Measurements from ENCODE around the gene GRK1.
"Not testable (repeated sequence)": the region's sequence is repeated elsewhere in the genome, so short reads cannot be mapped to it uniquely, and the experiment has no call there.

GRK1 gene

GRCh38 chr13:113672002-113672651 is 5.1 kb downstream of the GRK1 start:
- peak; percentile 21 for DNase-seq (ENCODE audit: low read depth)
- H3K4me3 ChIP-seq (ENCODE audit: low read length): no peak overlapping the region
- TF ChIP-seq CTCF (conservative IDR thresholded peaks at IDR 0.05; ENCODE audit: low read length): no peak

GRCh38 chr13:113722921-113723320 is 55.9 kb downstream of the GRK1 start:
- DNase-seq (ENCODE audit: low read depth): no peak
- no peak overlapping the region for H3K4me3 ChIP-seq (ENCODE audit: low read length)
- no peak for TF ChIP-seq CTCF (conservative IDR thresholded peaks at IDR 0.05; ENCODE audit: low read length)

GRCh38 chr13:113723410-113724015 is 56.5 kb downstream of the GRK1 start:
- DNase-seq (ENCODE audit: low read depth): no peak
- no peak for TF ChIP-seq CTCF (conservative IDR thresholded peaks at IDR 0.05; ENCODE audit: low read length)
- no peak overlapping the region for H3K4me3 ChIP-seq (ENCODE audit: low read length)

GRCh38 chr13:113724016-113724758 is 57.2 kb downstream of the GRK1 start:
- no peak for TF ChIP-seq CTCF (conservative IDR thresholded peaks at IDR 0.05; ENCODE audit: low read length)

GRCh38 chr13:113724780-113725315 is 57.8 kb downstream of the GRK1 start:
- H3K4me3 ChIP-seq (ENCODE audit: low read length): peak overlapping the region; percentile 53
- peak; percentile 54 for DNase-seq (ENCODE audit: low read depth)
- TF ChIP-seq CTCF (conservative IDR thresholded peaks at IDR 0.05; ENCODE audit: low read length): peak; percentile 63

More at GRCh38 chr13:113724016-113724758, 57.2 kb downstream of the GRK1 start:
- no peak for DNase-seq (ENCODE audit: low read depth)
- H3K4me3 ChIP-seq (ENCODE audit: low read length): no peak overlapping the region

- not testable (repeated sequence) for DNase-seq (ENCODE audit: low read depth); H3K4me3 ChIP-seq (ENCODE audit: low read length)
Measured at GRCh38 chr13:113725329-113726105, 58.5 kb downstream of the GRK1 start.

GRCh38 chr13:113726106-113726821 is 59.2 kb downstream of the GRK1 start:
- H3K4me3 ChIP-seq (ENCODE audit: low read length); DNase-seq (ENCODE audit: low read depth): not testable (repeated sequence)
